ENCODE data around the gene SLC26A11.

DNA sequence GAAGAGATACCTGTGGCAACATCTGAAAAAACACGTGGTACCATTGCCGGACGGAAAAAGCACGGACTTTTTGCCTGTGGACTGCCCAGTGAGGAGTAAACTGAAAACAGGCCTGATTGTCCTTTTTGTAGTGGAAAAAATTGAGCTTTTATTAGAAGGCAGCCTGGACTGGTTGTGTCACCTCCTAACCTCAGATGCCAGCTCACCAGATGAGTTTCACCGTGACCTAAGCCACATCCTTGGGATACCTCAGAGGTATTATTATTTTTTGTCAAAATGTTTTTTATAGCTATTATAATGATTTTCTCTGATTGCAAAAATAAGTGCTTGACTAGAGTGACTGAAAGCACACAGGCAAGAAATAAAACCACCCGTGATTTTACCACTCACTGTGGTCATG, 75.3 kb downstream of the SLC26A11 start:
- TF ChIP-seq, protein P1, sequence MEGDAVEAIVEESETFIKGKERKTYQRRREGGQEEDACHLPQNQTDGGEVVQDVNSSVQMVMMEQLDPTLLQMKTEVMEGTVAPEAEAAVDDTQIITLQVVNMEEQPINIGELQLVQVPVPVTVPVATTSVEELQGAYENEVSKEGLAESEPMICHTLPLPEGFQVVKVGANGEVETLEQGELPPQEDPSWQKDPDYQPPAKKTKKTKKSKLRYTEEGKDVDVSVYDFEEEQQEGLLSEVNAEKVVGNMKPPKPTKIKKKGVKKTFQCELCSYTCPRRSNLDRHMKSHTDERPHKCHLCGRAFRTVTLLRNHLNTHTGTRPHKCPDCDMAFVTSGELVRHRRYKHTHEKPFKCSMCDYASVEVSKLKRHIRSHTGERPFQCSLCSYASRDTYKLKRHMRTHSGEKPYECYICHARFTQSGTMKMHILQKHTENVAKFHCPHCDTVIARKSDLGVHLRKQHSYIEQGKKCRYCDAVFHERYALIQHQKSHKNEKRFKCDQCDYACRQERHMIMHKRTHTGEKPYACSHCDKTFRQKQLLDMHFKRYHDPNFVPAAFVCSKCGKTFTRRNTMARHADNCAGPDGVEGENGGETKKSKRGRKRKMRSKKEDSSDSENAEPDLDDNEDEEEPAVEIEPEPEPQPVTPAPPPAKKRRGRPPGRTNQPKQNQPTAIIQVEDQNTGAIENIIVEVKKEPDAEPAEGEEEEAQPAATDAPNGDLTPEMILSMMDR (IDR thresholded peaks at IDR 0.05 in 2 of 3, conservative IDR thresholded peaks at IDR 0.05 in 1 of 3; ENCODE audit: borderline replicate concordance in 1 of 3, insufficient read depth in 1 of 3, low read depth in 2 of 3, low read length in 2 of 3), result no peak
- TF ChIP-seq POLR2AphosphoS5 (IDR thresholded peaks at IDR 0.05; ENCODE audit: low read depth, low read length), result no peak
- no peak for TF ChIP-seq JUND (IDR thresholded peaks at IDR 0.05)

Measured in HCT116 (cell line).